Thyroid gland (tissue), 4 donors: Measurements from ENCODE around the gene SNX3. TPM values are rescaled to one million over a fixed set of nuclear protein-coding genes. Genes with fewer than 3 reads are reported as not detected.

Experiments
- DNase-seq, 2 donors: peaks; one replicate each; pipeline ENCODE4 v3.0.0-alpha.2; 2019
- H3K27ac ChIP-seq, 3 donors: fragments of 200-600 bp; sonication (generic); 1 replicate in 2 of 3; 2 replicates in 1 of 3; pipeline ENCODE4 v1.5.1; 2016 to 2019; ENCODE audit warnings: mild to moderate bottlenecking in 1 of 3, moderate library complexity in 1 of 3
- H3K27me3 ChIP-seq: fragments of 200-600 bp; sonication (generic); one replicate; pipeline ENCODE4 v1.5.1; 2019
- H3K36me3 ChIP-seq, 2 donors: fragments of 200-600 bp; sonication (generic); one replicate each; pipeline ENCODE4 v1.5.1; 2016 to 2019
- H3K4me1 ChIP-seq, 2 donors: fragments of 200-600 bp; sonication (generic); one replicate each; pipeline ENCODE4 v1.5.1; 2017 to 2019
- H3K4me3 ChIP-seq, 3 donors: fragments of 200-600 bp; sonication (generic); replicated peaks in 1 of 3; 1 replicate in 2 of 3; 2 replicates in 1 of 3; pipeline ENCODE4 v1.5.1; 2016; ENCODE audit warnings: mild to moderate bottlenecking in 1 of 3
- H3K9me3 ChIP-seq: fragments of 200-600 bp; sonication (generic); one replicate; pipeline ENCODE4 v1.5.1; 2017
- CTCF ChIP-seq, 6 experiments: fragments of 200-600 bp in 3 of 6; fragments of 450-650 bp in 3 of 6; sonication (generic) in 3 of 6; IDR thresholded peaks; one replicate each; pipeline ENCODE4 v1.5.1; 2016 to 2019; ENCODE audit warnings: antibody characterized with exemption in 6 of 6, mild to moderate bottlenecking in 2 of 6, inconsistent platforms in 1 of 6, moderate library complexity in 1 of 6
- POLR2A ChIP-seq, 2 donors: fragments of 450-650 bp; IDR thresholded peaks; one replicate each; pipeline ENCODE4 v1.6.1; 2017; ENCODE audit warnings: antibody characterized with exemption in 2 of 2, mild to moderate bottlenecking in 2 of 2, moderate library complexity in 1 of 2
- WGBS, 2 donors: methylation state at CpG; one replicate each; pipeline ENCODE4 v1.1.5; 2017; 5-methylcytosine and 5-hydroxymethylcytosine counted together
- intact Hi-C: fragments of 100-400 bp; cut with DNase I; formaldehyde crosslinking; loops from one replicate; pipeline ENCODE4 v1.15.1; 2023
- small RNA-seq: library from RNA; depleted of rRNA; stranded (forward); fragments of <200 nt; gene quantifications from one replicate; pipeline ENCODE3, GENCODE V24; 2016
- total RNA-seq, 4 donors: library from RNA; depleted of rRNA; stranded (reverse); fragments of >200 nt; gene quantifications; one replicate each; pipeline ENCODE4 v1.2.3, GENCODE V29; 2016

Gene SNX3
- total RNA-seq, 4 donors from 2014 or later, result 97.5 to 208 (median 132) TPM

GRCh38 chr6:108163644-108164542 is 96.9 kb downstream of the SNX3 start:
- Histone ChIP-seq H3K27ac (no peak overlapping the region), H3K4me3 (no peak overlapping the region), H3K27me3 (peaks cover 81% of the 10 kb centered on the region), H3K4me1 (peaks cover 27 to 42% of the 10 kb centered on the region in 2 donors), H3K36me3 (no peaks in the 10 kb centered on the region), H3K9me3 (no peaks in the 10 kb centered on the region)
- intact Hi-C loops, result no loop called here
- DNase-seq, result no peak
- TF ChIP-seq POLR2A (IDR thresholded peaks at IDR 0.05) (no peak), CTCF (IDR thresholded peaks at IDR 0.05) (no peak)
- 4 to 7% methylated on average over 41 of the region's 41 CpGs for WGBS, 2 donors

GRCh38 chr6:108163267-108163643 is 97.6 kb downstream of the SNX3 start:
- Histone ChIP-seq H3K27ac (no peak overlapping the region), H3K4me3 (no peak overlapping the region), H3K4me1 (peaks cover 21 to 36% of the 10 kb centered on the region in 2 donors), H3K9me3 (no peaks in the 10 kb centered on the region), H3K36me3 (no peaks in the 10 kb centered on the region), H3K27me3 (peaks cover 81% of the 10 kb centered on the region)
- no peak for TF ChIP-seq CTCF (IDR thresholded peaks at IDR 0.05)
- no peak for TF ChIP-seq POLR2A (IDR thresholded peaks at IDR 0.05)
- DNase-seq, result no peak
- intact Hi-C loops, result no loop called here
- WGBS, 2 donors, result 3 to 4% methylated on average over 6 of the region's 6 CpGs

GRCh38 chr6:108161724-108162282 is 99.0 kb downstream of the SNX3 start:
- 3 to 4% methylated on average over 3 of the region's 3 CpGs for WGBS, 2 donors
- Histone ChIP-seq H3K27ac (no peak overlapping the region), H3K4me1 (peaks cover 32 to 35% of the 10 kb centered on the region in 2 donors), H3K4me3 (no peak overlapping the region), H3K27me3 (peaks cover 81% of the 10 kb centered on the region), H3K9me3 (no peaks in the 10 kb centered on the region), H3K36me3 (no peaks in the 10 kb centered on the region)
- DNase-seq, result no peak
- intact Hi-C loops, result no loop called here
- no peak for TF ChIP-seq CTCF (IDR thresholded peaks at IDR 0.05)
- TF ChIP-seq POLR2A (IDR thresholded peaks at IDR 0.05), result no peak

Small RNA genes within 50 kb of the gene (small RNA-seq; reads per million reads assigned to genes)
- not detected for gene RNA5SP212
- gene RNU6-1144P, result not detected
- gene Z98742.2, result not detected

Other genes starting within 250 kb of the SNX3 start
- 100 to 1,000 TPM in 1 of 4 donors, 10 to 100 TPM in 3; 41.0 to 110 (median 53.6) TPM for gene OSTM1, start 186.3 kb downstream of the SNX3 start, total RNA-seq
- not detected for gene NR2E1, start 95.0 kb downstream of the SNX3 start, total RNA-seq
- gene AFG1L, start 34.0 kb upstream of the SNX3 start, total RNA-seq, result 1 to 10 TPM; 6.7 to 8.6 (median 7.4) TPM